Measurements from ENCODE around the gene CBFB. TPM values are rescaled to one million over a fixed set of nuclear protein-coding genes. Genes with fewer than 3 reads are reported as not detected.

CBFB gene
- total and polyA plus RNA-seq, 2 of the 13 experiments (the other 11 are each of a cell fraction or from before 2014, with no cell fraction given): 22.1 to 70.8 TPM

GRCh38 chr16:67028167-67028695 is 718 bp upstream of the CBFB start (continued):
- TF ChIP-seq PLSCR1 (CRISPR knock-in tag; IDR thresholded peaks at IDR 0.05; ENCODE audit: borderline replicate concordance): 0 out of 2 replicates have a peak, but pooled peaks have one; percentile 4
- TF ChIP-seq THAP8 (CRISPR knock-in tag; IDR thresholded peaks at IDR 0.05; ENCODE audit: borderline replicate concordance): peak; percentile 37; the same call in 1 of the 2 replicates
- TF ChIP-seq CREB3 (CRISPR knock-in tag; IDR thresholded peaks at IDR 0.05): 0 out of 2 replicates have a peak, but pooled peaks have one; percentile 2
- TF ChIP-seq ZSCAN20 (CRISPR knock-in tag; IDR thresholded peaks at IDR 0.05; ENCODE audit: borderline replicate concordance): no peak
- TF ChIP-seq U2AF1 (optimal IDR thresholded peaks at IDR 0.05; ENCODE audit: low read depth, low read length): no peak
- peak; percentile 22 for TF ChIP-seq RBM22 (optimal IDR thresholded peaks at IDR 0.05; ENCODE audit: low read length)
- TF ChIP-seq GTF3A (CRISPR knock-in tag; conservative IDR thresholded peaks at IDR 0.05): 0 out of 2 replicates have a peak, but pooled peaks have one; percentile 49
- peak; percentile 28; the same call in 1 of the 2 replicates for TF ChIP-seq ZNF362 (CRISPR knock-in tag; IDR thresholded peaks at IDR 0.05; ENCODE audit: borderline replicate concordance)
- 0 out of 2 replicates have a peak, but pooled peaks have one; percentile 91 for TF ChIP-seq ZNF136 (CRISPR knock-in tag; IDR thresholded peaks at IDR 0.05; ENCODE audit: low read depth)
- no peak for TF ChIP-seq ZNF704 (CRISPR knock-in tag; IDR thresholded peaks at IDR 0.05; ENCODE audit: borderline replicate concordance)
- no peak for TF ChIP-seq ZNF589 (CRISPR knock-in tag; conservative IDR thresholded peaks at IDR 0.05)
- no peak for TF ChIP-seq PLRG1 (conservative IDR thresholded peaks at IDR 0.05)
- no peak for TF ChIP-seq SP4 (CRISPR knock-in tag; IDR thresholded peaks at IDR 0.05)
- TF ChIP-seq TRAFD1 (CRISPR knock-in tag; IDR thresholded peaks at IDR 0.05; ENCODE audit: borderline replicate concordance): peak; percentile 54; the same call in 1 of the 2 replicates
- TF ChIP-seq RXRB (CRISPR knock-in tag; IDR thresholded peaks at IDR 0.05; ENCODE audit: borderline replicate concordance): no peak
- no peak for TF ChIP-seq NRL (CRISPR knock-in tag; IDR thresholded peaks at IDR 0.05; ENCODE audit: borderline replicate concordance)
- peak; percentile 74; the same call in 1 of the 2 replicates for TF ChIP-seq NR0B2 (CRISPR knock-in tag; IDR thresholded peaks at IDR 0.05)
- no peak for TF ChIP-seq ZNF713 (CRISPR knock-in tag; IDR thresholded peaks at IDR 0.05)
- no peak for TF ChIP-seq HMG20B (CRISPR knock-in tag; conservative IDR thresholded peaks at IDR 0.05)
